Parathyroid adenoma (tissue), 2 donors: Measurements from ENCODE around the gene SUPT5H.
A peak's percentile ranks its signal among the peaks of the same experiment; 100 is the strongest.

Experiments used
- H2AFZ ChIP-seq: fragments of 300-600 bp; sonication (generic); one replicate; pipeline ENCODE4 v1.7.0; 2017; ENCODE audit warnings: antibody characterized with exemption, mild to moderate bottlenecking
- H3K27ac ChIP-seq: fragments of 300-600 bp; sonication (generic); one replicate; pipeline ENCODE4 v1.7.0; 2017
- H3K27me3 ChIP-seq: fragments of 300-600 bp; sonication (generic); one replicate; pipeline ENCODE4 v1.7.0; 2017; ENCODE audit warnings: low read length; ENCODE audit not compliant: control insufficient read depth, insufficient read depth
- H3K36me3 ChIP-seq: fragments of 300-600 bp; sonication (generic); one replicate; pipeline ENCODE4 v1.7.0; 2017; ENCODE audit warnings: low read length; ENCODE audit not compliant: control insufficient read depth, insufficient read depth
- H3K4me1 ChIP-seq: fragments of 300-600 bp; sonication (generic); one replicate; pipeline ENCODE4 v1.7.0; 2017; ENCODE audit warnings: control low read depth
- H3K4me2 ChIP-seq: fragments of 300-600 bp; sonication (generic); one replicate; pipeline ENCODE4 v1.7.0; 2017; ENCODE audit warnings: low read length
- H3K4me3 ChIP-seq: fragments of 300-600 bp; sonication (generic); one replicate; pipeline ENCODE4 v1.7.0; 2017; ENCODE audit warnings: low read depth, low read length
- H3K79me2 ChIP-seq: fragments of 300-600 bp; sonication (generic); one replicate; pipeline ENCODE4 v1.7.0; 2017; ENCODE audit warnings: control low read depth
- H3K9ac ChIP-seq: fragments of 300-600 bp; sonication (generic); one replicate; pipeline ENCODE4 v1.7.0; 2017; ENCODE audit warnings: mild to moderate bottlenecking
- H3K9me3 ChIP-seq: fragments of 300-600 bp; sonication (generic); one replicate; pipeline ENCODE4 v1.7.0; 2017; ENCODE audit warnings: low read length; ENCODE audit not compliant: control insufficient read depth
- CTCF ChIP-seq: fragments of 300-600 bp; sonication (generic); IDR thresholded peaks from one replicate; pipeline ENCODE4 v1.7.0; 2017; ENCODE audit warnings: antibody characterized with exemption, mild to moderate bottlenecking
- donor health status: primary hyperparathyroidism.

The SUPT5H gene

GRCh38 chr19:39508629-39509028 lies 63.2 kb downstream of the SUPT5H start:
- no peaks in the 10 kb centered on the region for H3K36me3 ChIP-seq
- H3K4me1 ChIP-seq, result peaks cover 6% of the 10 kb centered on the region
- no peak overlapping the region for H3K4me2 ChIP-seq
- no peaks in the 10 kb centered on the region for H3K9me3 ChIP-seq
- no peak overlapping the region for H3K9ac ChIP-seq
- no peak overlapping the region for H2AFZ ChIP-seq
- no peak for TF ChIP-seq CTCF
- no peaks in the 10 kb centered on the region for H3K27me3 ChIP-seq
- H3K4me3 ChIP-seq, result no peak overlapping the region
- no peak overlapping the region for H3K27ac ChIP-seq
- H3K79me2 ChIP-seq, result no peaks in the 10 kb centered on the region

GRCh38 chr19:39509233-39509632 lies 63.9 kb downstream of the SUPT5H start:
- Histone ChIP-seq H3K9ac (no peak overlapping the region), H3K27ac (no peak overlapping the region), H3K4me1 (peaks cover 6% of the 10 kb centered on the region), H3K4me3 (no peak overlapping the region), H3K36me3 (no peaks in the 10 kb centered on the region), H2AFZ (no peak overlapping the region), H3K4me2 (no peak overlapping the region), H3K79me2 (no peaks in the 10 kb centered on the region), H3K27me3 (no peaks in the 10 kb centered on the region), H3K9me3 (no peaks in the 10 kb centered on the region)
- TF ChIP-seq CTCF, result no peak

GRCh38 chr19:39512988-39513387 lies 67.6 kb downstream of the SUPT5H start:
- Histone ChIP-seq H3K9me3 (no peaks in the 10 kb centered on the region), H2AFZ (no peak overlapping the region), H3K4me1 (peaks cover 12% of the 10 kb centered on the region), H3K4me2 (no peak overlapping the region), H3K4me3 (no peak overlapping the region), H3K27ac (no peak overlapping the region), H3K9ac (no peak overlapping the region), H3K27me3 (no peaks in the 10 kb centered on the region), H3K36me3 (no peaks in the 10 kb centered on the region), H3K79me2 (no peaks in the 10 kb centered on the region)
- no peak for TF ChIP-seq CTCF

GRCh38 chr19:39514840-39515550 lies 69.6 kb downstream of the SUPT5H start, which contains the start of gene SELENOV:
Gene SELENOV, plus strand, starts transcription at chr19:39515139. Its CDS starts 74 bp downstream, at chr19:39515213.
- H3K27me3 ChIP-seq, result no peaks in the 10 kb centered on the region
- no peaks in the 10 kb centered on the region for H3K36me3 ChIP-seq
- H3K9me3 ChIP-seq, result no peaks in the 10 kb centered on the region
- H3K4me2 ChIP-seq, result peak within 1 kb of the TSS; percentile 91
- peak within 1 kb of the TSS; percentile 51 for H3K27ac ChIP-seq
- peak within 1 kb of the TSS; percentile 84 for H3K4me3 ChIP-seq
- peak within 1 kb of the TSS; percentile 98 for H2AFZ ChIP-seq
- TF ChIP-seq CTCF, result peak; percentile 28
- peak within 1 kb of the TSS; percentile 78 for H3K9ac ChIP-seq
- H3K4me1 ChIP-seq, result peaks cover 11% of the 10 kb centered on the region
- no peaks in the 10 kb centered on the region for H3K79me2 ChIP-seq
